ENCODE results near the gene MYO1E. TPM values are rescaled to one million over a fixed set of nuclear protein-coding genes. Genes with fewer than 3 reads are reported as not detected.

The MYO1E gene
- total RNA-seq, 2 experiments from 2014 or later, result 1.5 to 26.5 TPM

GRCh38 chr15:59185725-59186124, 186.9 kb downstream of the MYO1E start:
- H3K79me2 ChIP-seq (ENCODE audit: insufficient read depth, low read depth, low read length), result no peaks in the 10 kb centered on the region
- no peak overlapping the region for H2AFZ ChIP-seq (ENCODE audit: low read length)
- no peak for TF ChIP-seq EZH2phosphoT487 (IDR thresholded peaks at IDR 0.05; ENCODE audit: borderline replicate concordance, low read depth, low read length)
- TF ChIP-seq, protein P1, sequence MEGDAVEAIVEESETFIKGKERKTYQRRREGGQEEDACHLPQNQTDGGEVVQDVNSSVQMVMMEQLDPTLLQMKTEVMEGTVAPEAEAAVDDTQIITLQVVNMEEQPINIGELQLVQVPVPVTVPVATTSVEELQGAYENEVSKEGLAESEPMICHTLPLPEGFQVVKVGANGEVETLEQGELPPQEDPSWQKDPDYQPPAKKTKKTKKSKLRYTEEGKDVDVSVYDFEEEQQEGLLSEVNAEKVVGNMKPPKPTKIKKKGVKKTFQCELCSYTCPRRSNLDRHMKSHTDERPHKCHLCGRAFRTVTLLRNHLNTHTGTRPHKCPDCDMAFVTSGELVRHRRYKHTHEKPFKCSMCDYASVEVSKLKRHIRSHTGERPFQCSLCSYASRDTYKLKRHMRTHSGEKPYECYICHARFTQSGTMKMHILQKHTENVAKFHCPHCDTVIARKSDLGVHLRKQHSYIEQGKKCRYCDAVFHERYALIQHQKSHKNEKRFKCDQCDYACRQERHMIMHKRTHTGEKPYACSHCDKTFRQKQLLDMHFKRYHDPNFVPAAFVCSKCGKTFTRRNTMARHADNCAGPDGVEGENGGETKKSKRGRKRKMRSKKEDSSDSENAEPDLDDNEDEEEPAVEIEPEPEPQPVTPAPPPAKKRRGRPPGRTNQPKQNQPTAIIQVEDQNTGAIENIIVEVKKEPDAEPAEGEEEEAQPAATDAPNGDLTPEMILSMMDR (conservative IDR thresholded peaks at IDR 0.05; ENCODE audit: low read length), result peak; percentile 59
- CTCF ChIA-PET (ENCODE audit: unreplicated experiment), result no interaction called here
- no peak overlapping the region for H3K27ac ChIP-seq (ENCODE audit: low read depth, low read length, poor library complexity, severe bottlenecking)
- DNase-seq (ENCODE audit: low spot score), result peak; percentile 29
- BruUV-seq (replicated peaks), result no TSS peak
- intact Hi-C loops (cut with micrococcal nuclease; ENCODE audit: unreplicated experiment), result no loop called here
- H3K36me3 ChIP-seq (ENCODE audit: insufficient read depth, low read length), result no peaks in the 10 kb centered on the region
- H3K4me3 ChIP-seq (ENCODE audit: low read depth, low read length, poor library complexity, severe bottlenecking), result no peak overlapping the region
- H3K4me2 ChIP-seq (ENCODE audit: low read length), result no peak overlapping the region
- POLR2A ChIA-PET, result interaction anchor here (0.5 to 0.6 kb wide), 2 partner anchors 228 to 402 kb away, joined by 3 to 4 read pairs; no protein-coding TSS in a partner anchor
- no peaks in the 10 kb centered on the region for H3K4me1 ChIP-seq (ENCODE audit: insufficient read depth, low read length, poor library complexity, severe bottlenecking)
- H3K9me2 ChIP-seq (ENCODE audit: insufficient read depth, low read length), result no peaks in the 10 kb centered on the region
- H4K20me1 ChIP-seq (ENCODE audit: insufficient read depth, low read length), result no peaks in the 10 kb centered on the region
- H3K9me3 ChIP-seq (ENCODE audit: low read length), result peaks cover 8% of the 10 kb centered on the region

DNA sequence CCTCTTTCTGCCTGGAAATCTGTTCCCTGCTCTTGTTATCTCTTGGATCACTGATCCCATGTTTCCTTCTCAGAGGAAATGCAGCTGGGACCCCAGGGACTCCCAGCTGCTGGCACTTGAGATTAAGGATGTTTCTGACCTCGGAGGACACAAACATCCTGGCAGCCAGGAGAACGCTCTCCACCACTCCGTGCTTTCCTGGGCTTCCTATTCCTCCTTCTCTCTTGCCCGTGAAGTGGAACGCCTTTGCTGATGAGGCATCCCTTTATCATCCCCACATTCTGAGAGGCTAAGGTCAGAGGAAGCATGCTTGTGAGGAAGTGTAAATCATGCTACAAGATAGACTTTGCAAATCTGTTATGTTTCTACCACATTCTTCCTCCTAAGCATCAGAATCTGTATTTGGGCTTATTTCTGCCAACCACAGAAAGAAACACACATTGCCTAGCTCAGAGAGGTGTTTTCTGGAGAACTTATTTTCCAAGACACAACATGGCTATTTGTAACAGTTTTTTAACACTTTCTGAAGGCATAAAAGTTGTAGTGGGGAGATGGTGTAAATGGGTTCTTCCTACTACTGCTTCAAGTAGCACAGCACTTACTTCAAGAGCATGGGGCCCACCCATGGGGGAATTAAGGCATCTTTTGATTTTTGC, 191.6 kb downstream of the MYO1E start:
- no peak overlapping the region for H3K4me2 ChIP-seq (ENCODE audit: low read length)
- TF ChIP-seq, protein P1 (conservative IDR thresholded peaks at IDR 0.05; ENCODE audit: low read length), result no peak
- TF ChIP-seq EZH2phosphoT487 (IDR thresholded peaks at IDR 0.05; ENCODE audit: borderline replicate concordance, low read depth, low read length), result no peak
- POLR2A ChIA-PET, result interaction anchor here (0.8 kb wide), 1 partner anchor 1802 kb away, joined by 3 read pairs; no protein-coding TSS in a partner anchor
- CTCF ChIA-PET (ENCODE audit: unreplicated experiment), result no interaction called here
- no TSS peak for BruUV-seq (replicated peaks)
- H4K20me1 ChIP-seq (ENCODE audit: insufficient read depth, low read length), result no peaks in the 10 kb centered on the region
- no peaks in the 10 kb centered on the region for H3K9me2 ChIP-seq (ENCODE audit: insufficient read depth, low read length)
- H3K9me3 ChIP-seq (ENCODE audit: low read length), result peaks cover 8% of the 10 kb centered on the region
- intact Hi-C loops (cut with micrococcal nuclease; ENCODE audit: unreplicated experiment), result no loop called here
- no peaks in the 10 kb centered on the region for H3K79me2 ChIP-seq (ENCODE audit: insufficient read depth, low read depth, low read length)
- H3K4me3 ChIP-seq (ENCODE audit: low read depth, low read length, poor library complexity, severe bottlenecking), result no peak overlapping the region
- no peak for DNase-seq (ENCODE audit: low spot score)
- no peak overlapping the region for H2AFZ ChIP-seq (ENCODE audit: low read length)
- H3K27ac ChIP-seq (ENCODE audit: low read depth, low read length, poor library complexity, severe bottlenecking), result no peak overlapping the region
- H3K36me3 ChIP-seq (ENCODE audit: insufficient read depth, low read length), result no peaks in the 10 kb centered on the region
- H3K4me1 ChIP-seq (ENCODE audit: insufficient read depth, low read length, poor library complexity, severe bottlenecking), result no peaks in the 10 kb centered on the region

GRCh38 chr15:59179717-59180116, 193.0 kb downstream of the MYO1E start:
- Histone ChIP-seq H3K27ac (ENCODE audit: low read depth, low read length, poor library complexity, severe bottlenecking) (no peak overlapping the region), H4K20me1 (ENCODE audit: insufficient read depth, low read length) (no peaks in the 10 kb centered on the region), H3K9me2 (ENCODE audit: insufficient read depth, low read length) (no peaks in the 10 kb centered on the region), H3K36me3 (ENCODE audit: insufficient read depth, low read length) (no peaks in the 10 kb centered on the region), H3K4me3 (ENCODE audit: low read depth, low read length, poor library complexity, severe bottlenecking) (no peak overlapping the region), H3K79me2 (ENCODE audit: insufficient read depth, low read depth, low read length) (no peaks in the 10 kb centered on the region), H3K4me1 (ENCODE audit: insufficient read depth, low read length, poor library complexity, severe bottlenecking) (no peaks in the 10 kb centered on the region), H2AFZ (ENCODE audit: low read length) (no peak overlapping the region), H3K9me3 (ENCODE audit: low read length) (peaks cover 8% of the 10 kb centered on the region), H3K4me2 (ENCODE audit: low read length) (no peak overlapping the region)
- ChIA-PET POLR2A (interaction anchor here (0.5 kb wide), 1 partner anchor 463 kb away, joined by 4 read pairs; no protein-coding TSS in a partner anchor), CTCF (ENCODE audit: unreplicated experiment) (no interaction called here)
- TF ChIP-seq EZH2phosphoT487 (IDR thresholded peaks at IDR 0.05; ENCODE audit: borderline replicate concordance, low read depth, low read length), result no peak
- TF ChIP-seq, protein P1 (conservative IDR thresholded peaks at IDR 0.05; ENCODE audit: low read length), result no peak
- DNase-seq (ENCODE audit: low spot score), result no peak
- no TSS peak for BruUV-seq (replicated peaks)
- intact Hi-C loops (cut with micrococcal nuclease; ENCODE audit: unreplicated experiment), result no loop called here

Measured in OCI-LY7 (cell line).